ENCODE data around the gene AGBL2.
"Not testable (repeated sequence)": the region's sequence is repeated elsewhere in the genome, so short reads cannot be mapped to it uniquely, and the experiment has no call there.

AGBL2 gene

GRCh38 chr11:47642099-47642855 lies 72.9 kb downstream of the AGBL2 start, which contains the start of gene MTCH2:
MTCH2 (minus strand) TSS chr11:47642559; CDS start chr11:47642465, 94 bp downstream.
- H3K4me3 ChIP-seq (ENCODE audit: low read depth, low read length), result peak within 1 kb of the TSS; percentile 91
- DNase-seq (ENCODE audit: low read depth), result peak; percentile 88

GRCh38 chr11:47641600-47642098 lies 73.5 kb downstream of the AGBL2 start:
- H3K4me3 ChIP-seq (ENCODE audit: low read depth, low read length), result peak overlapping the region; percentile 91
- DNase-seq (ENCODE audit: low read depth), result no peak

- H3K4me3 ChIP-seq (ENCODE audit: low read depth, low read length); DNase-seq (ENCODE audit: low read depth): not testable (repeated sequence)
These were observed 74.7 kb downstream of the AGBL2 start for GRCh38 chr11:47640506-47640905.

- DNase-seq (ENCODE audit: low read depth); H3K4me3 ChIP-seq (ENCODE audit: low read depth, low read length): not testable (repeated sequence)
These were observed 78.8 kb downstream of the AGBL2 start for GRCh38 chr11:47636331-47636730.

- no peak for DNase-seq (ENCODE audit: low read depth)
- no peak overlapping the region for H3K4me3 ChIP-seq (ENCODE audit: low read depth, low read length)
These were observed 83.7 kb downstream of the AGBL2 start for GRCh38 chr11:47631473-47631872.

- DNase-seq (ENCODE audit: low read depth), result no peak
- no peak overlapping the region for H3K4me3 ChIP-seq (ENCODE audit: low read depth, low read length)
These were observed 87.1 kb downstream of the AGBL2 start for GRCh38 chr11:47628026-47628425.

GRCh38 chr11:47626234-47626633 lies 88.9 kb downstream of the AGBL2 start:
- DNase-seq (ENCODE audit: low read depth), result no peak
- no peak overlapping the region for H3K4me3 ChIP-seq (ENCODE audit: low read depth, low read length)

- DNase-seq (ENCODE audit: low read depth), result no peak
These were observed 94.3 kb downstream of the AGBL2 start for GRCh38 chr11:47620836-47621378.

GRCh38 chr11:47617417-47617809 lies 97.8 kb downstream of the AGBL2 start:
- H3K4me3 ChIP-seq (ENCODE audit: low read depth, low read length), result no peak overlapping the region
- DNase-seq (ENCODE audit: low read depth), result peak; percentile 28

More at GRCh38 chr11:47620836-47621378, 94.3 kb downstream of the AGBL2 start:
- no peak overlapping the region for H3K4me3 ChIP-seq (ENCODE audit: low read depth, low read length)

- DNase-seq (ENCODE audit: low read depth), result peak; percentile 38
- H3K4me3 ChIP-seq (ENCODE audit: low read depth, low read length), result no peak overlapping the region
These were observed 98.3 kb downstream of the AGBL2 start for GRCh38 chr11:47616726-47617416.

- DNase-seq (ENCODE audit: low read depth), result no peak
- no peak overlapping the region for H3K4me3 ChIP-seq (ENCODE audit: low read depth, low read length)
These were observed 99.9 kb downstream of the AGBL2 start for GRCh38 chr11:47615249-47615648.

GRCh38 chr11:47611348-47611794 lies 103.8 kb downstream of the AGBL2 start:
- no peak for DNase-seq (ENCODE audit: low read depth)
- H3K4me3 ChIP-seq (ENCODE audit: low read depth, low read length), result no peak overlapping the region

GRCh38 chr11:47609675-47610074 lies 105.5 kb downstream of the AGBL2 start:
- H3K4me3 ChIP-seq (ENCODE audit: low read depth, low read length), result no peak overlapping the region
- DNase-seq (ENCODE audit: low read depth), result no peak

All from skeletal muscle cell (primary cell).